Measurements from ENCODE around the gene TCN2.
"Not testable (repeated sequence)": the region's sequence is repeated elsewhere in the genome, so short reads cannot be mapped to it uniquely, and the experiment has no call there.

The TCN2 gene

DNA sequence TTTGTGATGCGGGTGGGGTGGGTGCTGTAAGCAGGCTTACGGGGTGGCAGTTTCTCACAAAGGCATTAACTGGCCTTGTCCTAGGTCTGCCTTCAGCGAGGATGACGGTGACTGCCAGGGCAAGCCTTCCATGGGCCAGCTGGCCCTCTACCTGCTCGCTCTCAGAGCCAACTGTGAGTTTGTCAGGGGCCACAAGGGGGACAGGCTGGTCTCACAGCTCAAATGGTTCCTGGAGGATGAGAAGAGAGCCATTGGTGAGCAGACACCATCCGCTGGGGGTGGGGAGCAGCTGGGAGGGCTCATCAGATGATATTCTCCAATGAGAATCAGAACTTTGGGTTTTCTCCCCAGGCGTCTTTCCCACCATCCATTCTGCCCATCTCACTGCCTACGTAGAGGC is 5.8 kb downstream of the TCN2 start:
- no peak for DNase-seq

DNA sequence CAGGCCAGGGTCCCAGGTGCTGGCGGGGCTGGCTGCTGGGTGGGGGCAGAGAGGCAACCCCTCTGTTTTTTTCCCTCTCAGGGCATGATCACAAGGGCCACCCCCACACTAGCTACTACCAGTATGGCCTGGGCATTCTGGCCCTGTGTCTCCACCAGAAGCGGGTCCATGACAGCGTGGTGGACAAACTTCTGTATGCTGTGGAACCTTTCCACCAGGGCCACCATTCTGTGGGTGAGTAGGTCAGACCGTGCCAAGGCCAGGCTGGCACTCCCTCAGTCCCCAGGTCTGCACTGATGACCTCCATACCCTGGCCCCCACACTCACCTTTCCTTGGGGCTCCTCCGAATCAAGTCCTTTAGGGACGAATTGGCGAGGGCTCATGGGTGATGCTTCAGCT is 7.3 kb downstream of the TCN2 start:
- no peak for DNase-seq

DNA sequence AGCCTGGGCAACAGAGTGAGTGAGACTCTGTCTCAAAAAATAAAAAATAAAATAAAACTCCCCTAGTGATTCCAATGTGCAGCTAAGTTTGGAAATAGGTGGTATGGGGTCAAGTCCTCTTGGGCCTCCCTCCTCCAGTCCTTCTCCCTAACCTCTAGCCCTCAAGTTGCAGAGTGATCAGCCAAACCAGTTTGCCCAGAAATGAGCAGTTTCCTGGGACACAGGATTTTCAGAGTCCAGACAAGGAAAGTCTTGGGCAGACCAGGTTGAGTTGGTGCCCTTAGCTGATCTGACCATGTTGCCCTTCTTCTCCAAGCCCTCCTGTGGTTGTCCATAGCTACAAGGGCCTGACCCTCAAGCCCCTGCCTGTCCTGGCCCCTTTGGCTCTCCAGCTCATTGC is 7.9 kb downstream of the TCN2 start:
- no peak for DNase-seq

DNA sequence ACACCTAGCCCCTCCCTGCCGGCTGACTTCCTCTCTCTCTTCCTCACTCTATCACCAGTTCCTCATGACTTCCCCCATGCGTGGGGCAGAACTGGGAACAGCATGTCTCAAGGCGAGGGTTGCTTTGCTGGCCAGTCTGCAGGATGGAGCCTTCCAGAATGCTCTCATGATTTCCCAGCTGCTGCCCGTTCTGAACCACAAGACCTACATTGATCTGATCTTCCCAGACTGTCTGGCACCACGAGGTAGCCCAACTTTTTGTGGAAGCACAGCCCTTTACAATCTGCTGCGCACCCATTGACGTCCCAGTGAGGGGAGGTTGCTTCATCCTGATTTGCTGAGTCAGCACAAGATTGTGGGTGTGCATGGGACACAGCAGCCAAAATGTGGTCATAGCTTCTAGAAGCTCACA is 8.6 kb downstream of the TCN2 start:
- no peak for DNase-seq

DNA sequence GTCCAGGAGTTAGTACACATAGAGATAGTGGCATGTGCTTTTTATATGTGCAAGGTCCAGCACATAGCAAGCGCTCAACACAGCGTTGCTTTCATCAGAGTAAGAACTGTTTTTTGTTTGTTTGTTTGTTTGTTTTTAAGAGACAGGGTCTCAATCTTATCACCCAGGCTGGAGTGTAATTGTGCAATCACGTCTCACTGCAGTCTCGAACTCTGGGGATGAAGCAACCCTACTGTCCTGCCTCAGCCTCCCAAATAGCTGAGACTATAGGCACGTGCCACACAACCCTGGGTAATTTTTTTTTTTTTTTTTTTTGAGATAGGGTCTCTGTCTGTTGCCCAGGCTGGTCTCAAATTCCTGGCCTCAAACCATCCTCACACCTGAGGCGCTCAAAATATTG is 10.8 kb downstream of the TCN2 start:
- DNase-seq = no peak

DNA sequence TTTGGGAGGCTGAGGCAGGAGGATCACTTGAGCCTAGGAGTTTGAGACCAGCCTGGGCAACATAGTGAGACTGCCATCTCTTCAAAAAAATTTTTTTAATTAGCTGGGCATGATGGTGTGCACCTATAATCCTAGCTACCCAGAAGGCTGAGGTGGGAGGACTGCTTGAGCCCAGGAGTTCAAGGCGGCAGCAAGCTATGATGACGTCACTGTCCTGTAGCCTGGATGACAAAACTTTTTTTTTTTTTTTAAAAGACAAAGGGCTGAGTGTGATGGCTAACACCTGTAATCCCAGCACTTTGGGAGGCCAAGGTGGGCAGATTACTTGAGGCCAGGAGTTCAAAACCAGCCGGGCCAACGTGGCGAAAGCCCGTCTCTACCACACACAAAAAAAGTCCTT is 12.9 kb downstream of the TCN2 start:
- not testable (repeated sequence) for DNase-seq

DNA sequence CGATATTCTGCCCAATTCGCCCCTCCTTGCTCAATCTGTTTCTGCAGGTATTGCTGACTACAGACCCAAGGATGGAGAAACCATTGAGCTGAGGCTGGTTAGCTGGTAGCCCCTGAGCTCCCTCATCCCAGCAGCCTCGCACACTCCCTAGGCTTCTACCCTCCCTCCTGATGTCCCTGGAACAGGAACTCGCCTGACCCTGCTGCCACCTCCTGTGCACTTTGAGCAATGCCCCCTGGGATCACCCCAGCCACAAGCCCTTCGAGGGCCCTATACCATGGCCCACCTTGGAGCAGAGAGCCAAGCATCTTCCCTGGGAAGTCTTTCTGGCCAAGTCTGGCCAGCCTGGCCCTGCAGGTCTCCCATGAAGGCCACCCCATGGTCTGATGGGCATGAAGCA is 19.4 kb downstream of the TCN2 start:
- no peak for DNase-seq

DNA sequence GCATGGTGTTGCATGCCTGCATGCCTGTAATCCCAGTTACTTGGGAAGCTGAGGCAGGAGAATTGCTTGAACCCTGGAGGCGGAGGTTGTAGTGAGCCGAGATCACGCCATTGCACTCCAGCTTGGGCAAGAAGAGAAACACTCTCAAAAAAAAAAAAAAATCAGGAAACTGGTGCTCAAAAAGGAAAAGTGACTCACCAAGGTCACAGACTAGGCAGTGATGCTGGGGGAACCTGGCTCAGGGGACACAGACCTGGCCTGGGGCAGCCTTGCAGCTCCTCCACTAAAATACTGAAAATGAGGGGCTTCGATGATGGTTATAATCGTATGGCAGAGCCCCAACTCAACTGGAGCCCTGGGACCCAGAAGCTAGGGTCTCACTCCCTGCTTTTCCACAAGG is 20.5 kb downstream of the TCN2 start:
- DNase-seq = no peak

DNA sequence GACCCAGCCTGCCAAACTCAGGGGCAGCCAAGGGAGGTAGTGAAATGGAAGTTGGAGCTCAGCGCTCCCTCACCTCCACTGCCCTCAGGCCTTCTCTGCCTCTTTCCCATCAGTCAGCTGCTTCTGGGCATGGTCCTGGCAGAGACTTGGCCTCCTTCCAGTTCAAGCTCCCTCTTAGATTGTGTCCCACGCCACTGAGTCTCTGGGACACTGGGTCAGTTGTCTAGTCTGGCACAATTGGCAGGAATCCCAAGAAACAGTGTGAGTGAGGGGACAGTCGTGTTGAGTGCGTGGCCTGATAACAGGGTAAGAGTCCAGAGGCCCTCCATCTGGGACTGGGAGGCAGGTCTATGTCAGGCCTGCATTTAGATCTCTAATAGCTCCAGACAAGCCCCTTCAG is 21.5 kb downstream of the TCN2 start:
- DNase-seq = no peak

DNA sequence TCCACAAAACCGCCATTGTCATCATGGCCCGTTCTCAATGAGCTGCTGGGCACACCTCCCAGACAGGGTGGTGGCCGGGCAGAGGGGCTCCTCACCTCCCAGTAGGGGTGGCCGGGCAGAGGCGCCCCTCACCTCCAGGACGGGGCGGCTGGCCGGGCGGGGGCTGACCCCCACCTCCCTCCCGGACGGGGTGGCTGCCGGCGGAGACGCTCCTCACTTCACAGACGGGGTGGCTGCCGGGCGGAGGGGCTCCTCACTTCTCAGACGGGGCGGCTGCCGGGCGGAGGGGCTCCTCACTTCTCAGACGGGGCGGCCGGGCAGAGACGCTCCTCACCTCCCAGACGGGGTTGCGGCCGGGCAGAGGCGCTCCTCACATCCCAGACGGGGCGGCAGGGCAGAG is 24.5 kb downstream of the TCN2 start:
- DNase-seq = not testable (repeated sequence)

DNA sequence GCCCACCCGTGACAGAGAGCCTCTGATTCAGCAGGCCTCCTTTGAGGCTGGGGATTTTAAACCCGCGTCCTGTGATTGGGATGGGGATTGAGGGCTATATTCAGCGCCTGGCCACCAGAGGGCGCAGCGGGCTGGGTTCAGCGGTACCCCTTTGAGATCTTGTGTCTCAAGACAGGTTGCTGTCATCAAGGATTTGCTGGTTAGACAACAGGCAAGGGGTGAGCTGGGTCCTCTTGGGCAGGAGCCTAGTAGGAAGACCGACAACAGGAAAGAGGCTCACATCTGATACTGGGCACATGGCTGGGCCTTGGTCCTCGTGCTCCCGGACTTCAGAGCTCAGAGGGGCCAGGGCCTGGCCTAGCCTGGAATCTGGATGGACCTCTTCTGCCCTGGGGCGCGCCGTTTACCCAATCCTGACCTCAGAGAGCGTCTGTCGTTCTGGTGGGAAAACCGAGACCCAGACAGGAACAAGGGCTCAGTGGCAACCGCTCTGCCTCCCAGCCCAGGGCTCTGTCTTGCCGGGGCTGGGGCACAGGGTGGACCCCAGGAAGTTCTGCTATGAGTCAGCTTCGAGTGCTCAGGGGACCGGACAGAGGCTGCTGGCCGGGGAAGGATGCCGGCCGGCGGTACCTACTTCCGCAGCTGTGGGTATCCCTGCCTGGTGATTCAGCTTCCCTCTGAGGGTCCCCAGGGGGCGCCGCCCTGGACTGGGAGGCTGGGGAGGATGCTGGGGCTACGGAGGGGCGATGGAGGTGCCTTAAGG is 27.7 kb downstream of the TCN2 start:
- peak; percentile 93 for DNase-seq

DNA sequence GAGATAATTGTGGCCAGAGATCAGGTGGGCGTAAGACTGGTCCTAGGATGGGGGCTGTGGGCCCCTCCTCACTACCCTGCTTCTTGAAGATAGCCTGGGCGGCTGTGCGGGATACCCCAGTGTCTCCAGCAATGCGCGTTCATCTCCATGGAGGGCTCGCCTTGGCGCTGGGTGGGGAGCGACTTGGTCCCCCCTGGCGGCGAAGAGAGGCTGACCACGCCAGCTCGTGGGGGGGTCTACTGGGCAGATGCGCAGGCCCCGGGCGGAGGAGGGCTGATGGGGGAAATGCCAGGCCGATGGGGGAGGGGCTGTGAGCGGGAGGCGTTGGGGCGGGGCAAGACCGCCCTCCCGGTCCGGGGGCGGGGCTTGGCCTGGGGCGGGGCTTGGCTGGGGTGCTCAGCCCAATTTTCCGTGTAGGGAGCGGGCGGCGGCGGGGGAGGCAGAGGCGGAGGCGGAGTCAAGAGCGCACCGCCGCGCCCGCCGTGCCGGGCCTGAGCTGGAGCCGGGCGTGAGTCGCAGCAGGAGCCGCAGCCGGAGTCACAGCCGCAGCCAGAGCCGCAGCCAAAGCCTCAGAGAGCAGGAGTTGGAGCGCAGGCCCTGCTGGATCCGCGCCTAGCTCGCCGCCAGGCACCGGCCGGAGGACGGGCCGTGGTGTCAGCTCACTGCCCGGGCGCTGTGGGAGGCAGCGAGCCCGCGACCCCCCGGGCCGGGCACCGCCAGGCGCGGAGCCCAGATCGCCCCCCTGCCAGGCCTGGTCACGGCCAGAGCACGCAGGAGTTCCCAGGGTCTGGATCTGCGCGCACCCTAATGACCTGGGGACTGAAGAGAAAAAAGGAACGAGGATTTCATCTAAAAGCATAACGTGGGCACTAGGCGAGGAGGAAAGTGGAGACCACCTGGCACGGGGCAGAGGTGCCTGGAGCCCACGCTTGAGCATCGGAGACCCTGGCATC is 28.6 kb downstream of the TCN2 start, which contains the start of gene SLC35E4:
Gene SLC35E4 (plus strand): TSS at position 509 of the 953 bp plus-strand sequence. CDS start 670 bp downstream, outside the sequence.
- peak; percentile 98 for DNase-seq

DNA sequence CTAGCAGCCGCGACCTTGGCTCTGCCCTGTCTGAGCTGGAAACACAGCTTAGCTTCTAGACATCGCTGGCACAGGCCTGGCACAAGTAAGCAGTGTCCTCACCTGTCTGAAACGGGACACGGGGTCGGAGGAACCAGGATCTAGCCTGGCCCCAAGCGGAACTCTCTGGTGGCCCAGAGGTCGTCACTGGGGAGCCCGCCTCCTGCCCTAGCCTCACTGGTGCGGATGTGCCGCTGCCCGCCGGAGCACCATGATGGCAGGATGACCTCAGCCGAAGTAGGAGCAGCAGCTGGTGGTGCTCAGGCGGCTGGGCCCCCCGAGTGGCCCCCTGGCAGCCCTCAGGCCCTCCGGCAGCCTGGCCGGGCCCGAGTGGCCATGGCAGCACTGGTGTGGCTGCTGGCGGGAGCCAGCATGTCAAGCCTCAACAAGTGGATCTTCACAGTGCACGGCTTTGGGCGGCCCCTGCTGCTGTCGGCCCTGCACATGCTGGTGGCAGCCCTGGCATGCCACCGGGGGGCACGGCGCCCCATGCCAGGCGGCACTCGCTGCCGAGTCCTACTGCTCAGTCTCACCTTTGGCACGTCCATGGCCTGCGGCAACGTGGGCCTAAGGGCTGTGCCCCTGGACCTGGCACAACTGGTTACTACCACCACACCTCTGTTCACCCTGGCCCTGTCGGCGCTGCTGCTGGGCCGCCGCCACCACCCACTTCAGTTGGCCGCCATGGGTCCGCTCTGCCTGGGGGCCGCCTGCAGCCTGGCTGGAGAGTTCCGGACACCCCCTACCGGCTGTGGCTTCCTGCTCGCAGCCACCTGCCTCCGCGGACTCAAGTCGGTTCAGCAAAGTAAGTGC is 29.5 kb downstream of the TCN2 start:
- peak; percentile 42 for DNase-seq

DNA sequence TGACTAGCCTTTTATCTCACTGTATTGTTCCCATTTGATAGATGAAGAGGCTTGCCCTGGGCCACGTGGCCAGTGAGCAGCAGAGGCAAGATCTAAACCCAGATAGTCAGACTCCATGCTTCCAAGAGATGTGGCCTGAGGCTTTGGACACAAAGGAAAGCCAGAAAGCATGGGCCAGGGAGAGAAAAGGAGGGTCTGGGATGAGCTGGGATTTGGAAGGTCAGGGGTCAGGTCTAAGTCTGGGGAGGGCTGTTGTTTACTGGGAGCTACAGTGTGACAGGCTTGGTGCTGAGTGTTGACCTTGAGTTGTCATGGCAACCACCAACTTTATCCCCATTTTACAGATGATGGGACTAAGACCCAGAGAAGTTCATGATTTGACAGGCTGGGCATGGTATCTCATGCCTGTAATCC is 30.7 kb downstream of the TCN2 start:
- DNase-seq = no peak

DNA sequence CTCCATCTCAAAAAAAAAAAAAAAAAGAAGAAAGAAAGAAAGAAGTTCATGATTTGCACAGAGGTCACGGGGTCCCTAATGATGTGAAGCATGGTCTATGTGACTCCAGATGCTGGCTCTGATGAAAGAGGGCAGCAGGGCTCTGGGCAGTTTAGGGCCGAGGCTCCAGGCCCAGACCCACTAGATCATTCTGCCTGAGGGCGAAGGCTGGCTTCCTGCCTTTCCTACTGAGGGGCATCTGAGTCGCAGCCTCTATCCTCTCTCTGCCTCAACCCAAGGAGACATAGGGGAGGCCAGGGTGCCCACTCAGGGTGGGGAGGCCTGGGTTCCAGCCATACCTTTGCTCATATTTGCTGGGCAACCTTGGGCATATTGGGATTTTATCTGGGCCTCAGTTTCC is 33.4 kb downstream of the TCN2 start:
- no peak for DNase-seq

DNA sequence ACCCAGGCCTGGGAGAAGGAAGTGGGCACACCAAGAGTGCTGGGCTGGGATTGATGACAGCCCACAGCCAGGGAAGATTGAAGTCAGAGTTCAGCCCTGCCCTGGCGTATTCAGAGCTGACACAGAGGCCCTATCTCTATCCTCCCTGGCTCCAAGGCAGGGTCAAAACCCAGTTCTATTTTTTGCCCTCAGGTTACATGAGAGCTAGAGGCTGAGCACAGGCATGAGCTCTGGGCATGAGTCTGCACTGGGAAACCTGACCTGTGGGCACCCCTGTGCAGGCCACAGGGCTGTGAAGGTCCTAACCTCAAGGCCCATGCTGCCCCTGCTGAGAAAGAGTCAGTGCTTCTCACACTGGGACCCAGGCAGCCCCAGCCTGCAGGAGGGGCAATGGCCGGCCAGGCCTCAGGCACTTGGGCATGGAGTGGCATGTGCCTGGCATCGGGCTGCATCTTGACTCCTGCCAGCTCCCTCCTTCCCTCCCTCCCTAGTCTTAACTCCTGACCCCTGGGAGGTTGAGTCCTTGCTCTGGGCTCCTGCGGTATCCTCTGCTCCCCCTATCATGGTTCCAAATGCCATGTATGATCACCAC is 34.0 kb downstream of the TCN2 start:
- no peak for DNase-seq

DNA sequence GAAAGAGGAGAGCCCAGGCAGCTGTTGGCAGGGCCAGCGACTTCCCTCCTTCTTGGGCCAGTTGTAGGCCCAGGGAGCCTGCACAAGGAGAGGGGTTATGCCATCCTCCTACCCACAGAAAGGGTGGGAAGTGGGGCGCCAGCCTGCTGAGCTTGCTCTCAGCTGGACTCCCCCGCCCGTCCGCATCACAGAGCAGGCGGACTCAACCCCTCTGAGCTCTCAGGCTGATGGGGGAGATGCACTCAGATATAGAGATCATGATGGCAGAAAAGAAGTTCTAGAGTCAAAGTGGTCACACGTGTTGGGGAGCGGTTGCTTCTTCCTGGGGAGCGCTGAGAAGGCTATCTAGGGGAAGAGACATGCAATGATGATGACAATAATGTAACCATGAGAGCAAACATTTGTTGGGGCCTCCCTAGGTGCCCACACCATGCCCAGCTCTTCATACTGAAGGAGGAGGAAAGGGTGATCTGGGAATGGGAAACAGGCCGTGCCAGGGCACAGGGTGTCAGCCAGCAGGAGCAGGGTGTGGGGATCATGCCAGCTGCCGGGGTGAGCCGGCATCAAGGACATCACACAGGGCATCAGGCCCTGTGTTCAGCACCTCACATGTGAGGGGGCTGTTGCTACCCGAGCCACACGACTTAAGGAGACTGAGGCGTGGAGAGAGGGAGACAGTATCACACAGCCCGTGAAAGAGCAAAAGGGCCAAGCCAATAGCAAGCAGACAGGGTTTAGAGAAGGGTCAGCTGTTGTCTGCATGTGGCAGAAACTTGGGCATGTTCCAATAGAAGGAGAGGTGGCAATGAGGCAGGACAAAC is 36.3 kb downstream of the TCN2 start:
- no peak for DNase-seq

DNA sequence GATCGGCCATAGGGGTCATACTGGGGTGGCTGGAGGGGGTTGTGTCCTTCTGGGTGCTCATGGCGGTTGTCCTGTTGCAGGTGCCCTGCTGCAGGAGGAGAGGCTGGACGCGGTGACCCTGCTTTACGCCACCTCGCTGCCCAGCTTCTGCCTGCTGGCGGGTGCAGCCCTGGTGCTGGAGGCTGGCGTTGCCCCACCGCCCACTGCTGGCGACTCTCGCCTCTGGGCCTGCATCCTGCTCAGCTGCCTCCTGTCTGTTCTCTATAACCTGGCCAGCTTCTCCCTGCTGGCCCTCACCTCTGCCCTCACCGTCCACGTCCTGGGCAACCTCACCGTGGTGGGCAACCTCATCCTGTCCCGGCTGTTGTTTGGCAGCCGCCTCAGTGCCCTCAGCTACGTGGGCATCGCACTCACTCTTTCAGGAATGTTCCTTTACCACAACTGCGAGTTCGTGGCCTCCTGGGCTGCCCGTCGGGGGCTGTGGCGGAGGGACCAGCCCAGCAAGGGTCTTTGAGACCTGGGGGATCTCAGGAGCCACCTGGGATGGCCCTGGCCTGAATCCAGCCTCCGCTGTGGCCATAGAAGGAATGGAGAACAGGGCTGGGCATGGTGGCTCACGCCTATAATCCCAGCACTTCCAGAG is 39.7 kb downstream of the TCN2 start:
- DNase-seq = no peak

DNA sequence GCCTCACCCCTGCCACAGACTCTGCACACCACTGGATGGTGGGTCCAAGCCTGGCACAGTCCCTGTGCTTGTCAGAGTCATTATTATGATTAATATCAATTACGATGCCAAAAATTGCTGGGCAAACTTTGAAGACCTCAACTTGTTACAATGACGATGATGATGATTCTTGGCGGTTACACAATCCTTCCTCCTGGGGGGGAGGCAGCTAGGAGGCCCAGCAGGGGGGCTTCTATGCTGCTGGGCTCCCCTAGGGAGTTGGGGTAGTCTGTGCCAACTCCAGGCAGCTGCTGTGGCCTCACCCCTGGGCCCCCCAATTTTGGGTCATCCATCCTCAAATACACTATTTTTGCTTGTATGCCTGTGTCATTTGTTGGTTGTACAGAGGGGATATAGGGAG is 40.6 kb downstream of the TCN2 start:
- DNase-seq = no peak

DNA sequence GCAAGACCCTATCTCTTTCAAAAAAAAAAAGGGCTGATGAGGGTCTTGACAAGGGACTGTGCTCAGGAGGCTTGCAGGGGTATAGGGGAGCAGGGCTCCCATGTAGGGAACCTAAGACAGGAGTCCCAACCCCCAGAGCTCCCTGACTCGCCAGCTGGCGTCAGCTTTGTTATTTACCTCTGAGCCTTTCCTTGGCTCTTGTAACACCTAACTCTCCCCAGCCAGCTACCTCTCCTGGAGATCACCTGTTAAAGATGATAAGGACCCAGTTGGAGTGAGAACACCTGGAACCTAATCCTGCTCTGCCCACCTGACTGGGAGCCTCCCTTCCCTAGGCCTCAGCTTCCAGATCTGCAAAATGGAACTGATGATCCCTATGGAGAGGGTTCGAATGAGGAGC is 41.9 kb downstream of the TCN2 start:
- DNase-seq = no peak

DNA sequence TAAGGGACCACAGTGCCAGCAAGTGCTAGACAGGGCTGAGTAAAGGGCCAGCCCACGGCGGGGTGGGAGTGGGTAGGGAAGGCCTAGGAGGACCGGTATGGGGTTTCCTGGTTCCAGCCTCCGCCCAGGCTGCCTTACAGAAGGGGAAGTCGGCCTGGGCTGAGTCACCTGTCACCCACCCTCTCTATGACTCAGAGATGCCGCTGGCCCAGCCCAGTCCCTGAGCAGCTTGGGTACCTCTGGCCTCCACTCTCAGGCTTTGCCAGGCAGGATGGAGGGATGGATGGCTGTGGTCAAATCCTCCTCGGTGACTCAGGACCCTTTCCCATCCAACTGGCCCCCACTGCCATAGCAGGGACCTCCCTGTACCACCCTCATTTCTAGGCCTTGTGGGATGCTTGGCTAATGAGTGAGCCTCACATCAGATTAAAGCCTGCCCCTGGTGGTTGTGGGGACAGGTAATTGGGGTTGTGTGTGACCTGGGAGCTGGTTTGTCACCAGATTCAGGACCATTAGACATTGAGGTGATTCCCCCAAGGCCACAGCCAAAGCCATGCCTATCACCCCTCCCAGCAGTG is 42.5 kb downstream of the TCN2 start:
- peak; percentile 63 for DNase-seq

All from activated T-cell treated with anti-CD3 and anti-CD28 coated beads, Interleukin-2, amount 50 U/mL, for 1 hour (primary cell).